Activated naive CD4-positive, alpha-beta T cell treated with anti-CD3 and anti-CD28 coated beads, Interleukin-2, amount 50 U/mL, for 72 hours (primary cell): Measurements from ENCODE around the gene SMTNL1. TPM values are rescaled to one million over a fixed set of nuclear protein-coding genes. Genes with fewer than 3 reads are reported as not detected.

ENCODE experiments used
- ATAC-seq, 2 donors: fragments of 150-1000 bp; cut with Tn5 transposase; 2 replicates each; pipeline ENCODE4 v1.10.0; 2021; ENCODE audit warnings: mild to moderate bottlenecking in 2 of 2, moderate library complexity in 2 of 2
- DNase-seq, 2 donors: peaks; one replicate each; pipeline ENCODE4 v3.0.0; 2021 to 2022; ENCODE audit warnings: low spot score in 2 of 2
- H3K27ac Mint-ChIP-seq, 2 donors: one replicate each; pipeline ENCODE4 v1.8.0; 2022; ENCODE audit warnings: mild to moderate bottlenecking in 2 of 2, mixed read lengths in 2 of 2
- H3K36me3 Mint-ChIP-seq, 2 donors: one replicate each; pipeline ENCODE4 v1.8.0; 2022; ENCODE audit warnings: mixed read lengths in 2 of 2
- H3K9me3 Mint-ChIP-seq, 2 donors: one replicate each; pipeline ENCODE4 v1.8.0; 2022; ENCODE audit warnings: mixed read lengths in 2 of 2
- total RNA-seq, 2 donors: library from RNA; stranded (reverse); gene quantifications; one replicate each; pipeline ENCODE4 v1.2.3, GENCODE V29; 2022

SMTNL1 gene
- total RNA-seq, 2 donors from 2014 or later, result not detected

- ATAC-seq (no peak), DNase-seq (no peak)
- no peak overlapping the region for H3K27ac Mint-ChIP-seq
- peaks cover 6 to 8% of the 10 kb centered on the region in 2 donors for H3K36me3 Mint-ChIP-seq
- H3K9me3 Mint-ChIP-seq, result no peaks in the 10 kb centered on the region
Measured at GRCh38 chr11:57502376-57502775, 35.0 kb upstream of the SMTNL1 start.

DNA sequence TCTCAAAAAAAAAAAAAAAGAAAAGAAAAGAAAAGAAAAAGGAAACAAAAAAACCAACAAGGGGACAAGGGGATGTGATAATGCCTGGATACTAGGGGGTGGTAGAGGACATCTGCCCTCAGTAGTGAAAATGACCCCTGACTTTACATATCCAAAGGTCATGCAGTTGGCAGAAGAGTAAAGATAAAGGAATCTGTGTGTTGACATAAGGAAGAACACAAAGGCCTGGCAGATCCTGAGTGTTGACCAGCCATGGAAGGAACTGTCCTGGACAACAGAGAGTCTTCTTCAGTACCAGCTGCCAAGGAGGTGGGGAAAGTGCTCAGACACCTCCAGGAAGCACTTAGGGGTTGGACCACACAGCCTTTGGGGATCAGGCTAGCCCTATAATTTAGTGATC is 34.5 kb upstream of the SMTNL1 start:
- H3K36me3 Mint-ChIP-seq, result peaks cover 6 to 8% of the 10 kb centered on the region in 2 donors
- DNase-seq (no peak), ATAC-seq (no peak)
- no peaks in the 10 kb centered on the region for H3K9me3 Mint-ChIP-seq
- no peak overlapping the region for H3K27ac Mint-ChIP-seq

DNA sequence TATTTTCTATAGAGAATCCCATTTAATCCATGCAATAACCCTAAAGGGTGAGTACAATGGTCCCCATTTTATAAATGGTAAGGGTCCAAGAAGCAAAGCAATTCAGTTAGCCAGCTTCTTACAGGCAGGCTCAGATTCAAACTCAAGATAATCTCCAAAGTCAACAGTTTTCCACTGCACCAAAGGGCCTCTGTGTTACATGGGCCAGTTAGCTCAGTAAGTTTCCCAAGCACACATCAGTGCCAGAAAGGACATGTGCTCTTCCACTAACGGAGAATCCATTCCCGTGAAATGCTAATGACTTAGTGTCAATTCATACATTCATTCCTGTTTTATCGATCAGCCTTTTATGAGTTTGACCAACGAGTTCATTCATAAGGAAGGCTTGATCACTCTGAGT is 32.9 kb upstream of the SMTNL1 start:
- ATAC-seq, result no peak
- H3K9me3 Mint-ChIP-seq, result no peaks in the 10 kb centered on the region

GRCh38 chr11:57506522-57506921 is 30.9 kb upstream of the SMTNL1 start:
- no peak for DNase-seq
- Mint-ChIP-seq H3K27ac (no peak overlapping the region), H3K36me3 (no peaks in the 10 kb centered on the region), H3K9me3 (no peaks in the 10 kb centered on the region)
- no peak for ATAC-seq

More for the DNA sequence above, 32.9 kb upstream of the SMTNL1 start:
- DNase-seq, result no peak
- Mint-ChIP-seq H3K36me3 (peaks cover 6 to 8% of the 10 kb centered on the region in 2 donors), H3K27ac (no peak overlapping the region)

DNA sequence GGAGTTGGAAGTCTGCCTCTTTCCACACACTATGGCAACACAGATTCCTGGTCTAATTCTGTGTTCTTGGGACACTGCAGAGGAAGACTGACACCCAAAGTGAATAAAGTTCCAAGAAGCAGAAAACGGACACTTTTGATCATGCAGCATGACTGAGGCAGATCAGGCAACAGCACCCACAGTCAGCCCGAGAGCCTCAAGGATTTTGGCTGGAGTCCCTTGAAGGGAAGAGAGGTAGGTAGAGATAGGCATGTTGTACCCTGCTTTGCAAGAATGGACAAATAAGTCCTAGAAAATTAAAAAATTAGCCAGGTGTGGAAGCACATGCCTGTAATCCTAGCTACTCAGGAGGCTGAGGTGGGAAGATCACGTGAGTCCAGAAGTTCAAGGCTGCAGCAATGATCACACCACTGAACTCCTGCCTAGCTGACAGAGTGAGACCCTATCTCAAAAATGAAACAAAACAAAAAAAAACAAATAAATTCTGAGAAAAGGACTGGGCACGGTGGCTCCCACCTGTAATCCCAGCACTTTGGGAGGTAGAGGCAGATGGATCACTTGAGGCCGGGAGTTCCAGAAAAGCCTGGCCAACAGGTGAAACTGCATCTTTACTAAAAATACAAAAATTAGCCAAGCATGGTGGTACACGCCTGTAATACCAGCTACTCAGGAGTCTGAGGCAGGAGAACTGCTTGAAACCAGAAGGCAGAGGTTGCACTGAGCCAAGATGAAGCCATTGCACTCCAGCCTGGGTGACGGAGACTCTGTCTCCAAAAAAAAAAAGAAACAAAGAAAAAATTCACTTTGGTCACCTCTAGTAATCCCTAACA is 28.8 kb upstream of the SMTNL1 start:
- no peak overlapping the region for H3K27ac Mint-ChIP-seq
- H3K9me3 Mint-ChIP-seq, result no peaks in the 10 kb centered on the region
- no peak for DNase-seq
- no peaks in the 10 kb centered on the region for H3K36me3 Mint-ChIP-seq
- no peak for ATAC-seq

DNA sequence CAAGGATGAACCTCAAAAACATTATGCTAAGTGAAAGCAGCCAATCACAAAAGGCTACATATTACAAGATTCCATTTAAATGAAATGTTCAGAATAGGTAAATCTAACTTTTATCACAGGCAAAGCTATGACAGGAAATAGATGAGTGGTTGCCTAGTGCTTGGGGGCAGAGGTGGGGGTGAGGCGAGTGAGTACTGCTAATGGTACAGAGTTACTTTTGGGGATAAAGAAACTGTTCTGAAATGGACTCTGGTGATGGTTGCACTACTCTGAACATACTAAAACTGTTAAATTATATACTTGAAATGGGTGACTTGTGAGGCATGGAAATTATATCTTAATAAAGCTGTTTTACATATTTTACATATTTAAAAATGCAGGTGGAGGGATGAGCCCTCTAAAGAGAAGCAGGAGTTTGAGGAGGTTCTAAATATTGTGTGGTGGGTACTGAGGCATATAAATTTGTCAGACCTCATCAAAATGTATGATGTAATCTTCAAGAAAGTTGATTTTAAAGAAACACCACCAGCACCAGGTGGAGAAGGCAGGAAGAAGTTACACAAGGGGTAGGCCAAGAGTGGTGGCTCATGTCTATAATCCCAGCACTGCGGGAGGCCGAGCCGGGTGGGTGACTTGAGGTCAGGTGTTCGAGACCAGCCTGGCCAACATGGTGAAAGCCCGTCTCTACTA is 25.5 kb upstream of the SMTNL1 start:
- no peak for DNase-seq
- Mint-ChIP-seq H3K27ac (no peak overlapping the region), H3K9me3 (no peaks in the 10 kb centered on the region), H3K36me3 (peaks cover 10% of the 10 kb centered on the region in 2 donors)
- ATAC-seq, result no peak

DNA sequence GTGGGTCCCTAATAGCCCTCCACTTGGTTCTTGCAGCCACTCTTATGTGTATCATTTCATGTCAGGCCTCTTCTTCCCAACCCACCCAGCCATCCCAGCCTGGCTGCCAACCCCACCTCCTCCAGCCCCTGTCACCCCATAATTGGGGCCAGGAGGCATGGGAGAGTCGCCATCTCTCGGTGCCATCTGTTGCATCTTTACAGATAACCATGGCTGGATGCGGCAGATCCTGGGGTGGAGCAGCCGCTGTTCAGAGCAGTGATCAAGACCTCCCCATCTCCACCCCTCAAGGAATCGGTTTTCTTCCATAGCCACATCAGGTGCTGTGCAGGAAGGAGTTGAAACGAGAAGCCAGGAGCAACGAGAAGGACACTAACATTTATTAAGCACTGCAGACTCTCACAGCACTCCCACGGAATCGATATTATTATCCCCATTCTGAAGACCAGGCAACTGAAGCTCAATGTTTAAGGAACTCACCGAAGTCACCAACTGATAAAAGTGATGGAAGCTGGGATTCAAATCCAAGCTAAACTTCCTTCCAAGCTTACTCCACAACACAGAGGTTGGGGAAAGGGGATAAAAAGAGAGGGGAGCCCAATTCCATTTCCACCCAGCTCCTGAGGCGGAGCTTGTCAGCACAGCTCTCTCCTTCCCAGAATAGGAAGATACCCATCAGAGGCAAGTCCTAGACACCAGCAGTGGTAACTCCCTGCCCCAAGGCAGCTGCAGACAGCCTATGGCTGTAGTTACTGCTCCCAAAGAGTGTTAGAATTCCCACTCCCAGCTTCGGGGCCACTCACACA is 24.5 kb upstream of the SMTNL1 start:
- no peaks in the 10 kb centered on the region for H3K9me3 Mint-ChIP-seq
- H3K36me3 Mint-ChIP-seq, result peaks cover 10% of the 10 kb centered on the region in 2 donors
- ATAC-seq (no peak), DNase-seq (no peak)
- H3K27ac Mint-ChIP-seq, result peak overlapping the region in 1 of 2 donors; percentile 23

GRCh38 chr11:57513452-57513795 is 24.0 kb upstream of the SMTNL1 start:
- no peak for DNase-seq
- H3K27ac Mint-ChIP-seq, result peak overlapping the region in 1 of 2 donors; percentile 23
- peaks cover 10% of the 10 kb centered on the region in 2 donors for H3K36me3 Mint-ChIP-seq
- ATAC-seq, result no peak
- no peaks in the 10 kb centered on the region for H3K9me3 Mint-ChIP-seq

DNA sequence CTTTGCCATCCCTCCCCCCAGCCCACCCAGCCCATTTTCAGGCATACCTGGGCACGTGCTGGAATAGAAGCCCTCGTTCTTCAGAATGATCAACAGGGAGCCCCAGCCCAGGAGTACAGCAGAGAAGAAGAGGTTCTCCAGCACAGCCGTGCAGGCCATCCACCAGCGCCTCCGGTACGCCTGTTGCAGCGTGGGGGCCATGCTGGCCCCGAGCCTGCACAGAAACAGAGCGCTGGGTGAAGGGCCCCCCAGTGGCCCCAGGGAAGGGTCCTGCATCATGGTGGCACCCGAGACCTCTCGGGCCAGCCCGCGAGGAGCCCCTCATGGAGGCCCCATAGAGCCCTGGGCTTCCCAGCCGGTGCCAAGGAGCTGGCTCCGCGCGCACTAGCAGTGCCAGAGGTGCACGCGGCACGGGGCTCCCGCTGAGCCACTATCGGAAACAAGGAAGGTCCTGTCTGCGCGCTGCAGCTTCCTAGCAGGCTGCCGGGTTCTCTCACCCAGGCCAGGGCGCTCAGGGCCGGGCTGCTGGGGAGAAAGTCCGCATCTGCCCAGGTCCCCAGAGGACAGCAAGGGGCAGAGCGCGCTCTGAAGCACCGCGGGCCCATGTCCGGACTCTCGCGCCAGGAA is 23.4 kb upstream of the SMTNL1 start:
- no peaks in the 10 kb centered on the region for H3K9me3 Mint-ChIP-seq
- peak overlapping the region; percentile 84 to 94 for H3K27ac Mint-ChIP-seq
- ATAC-seq, result peak; percentile 44 to 59
- DNase-seq, result peak; percentile 24 to 60
- peaks cover 10% of the 10 kb centered on the region in 2 donors for H3K36me3 Mint-ChIP-seq

DNA sequence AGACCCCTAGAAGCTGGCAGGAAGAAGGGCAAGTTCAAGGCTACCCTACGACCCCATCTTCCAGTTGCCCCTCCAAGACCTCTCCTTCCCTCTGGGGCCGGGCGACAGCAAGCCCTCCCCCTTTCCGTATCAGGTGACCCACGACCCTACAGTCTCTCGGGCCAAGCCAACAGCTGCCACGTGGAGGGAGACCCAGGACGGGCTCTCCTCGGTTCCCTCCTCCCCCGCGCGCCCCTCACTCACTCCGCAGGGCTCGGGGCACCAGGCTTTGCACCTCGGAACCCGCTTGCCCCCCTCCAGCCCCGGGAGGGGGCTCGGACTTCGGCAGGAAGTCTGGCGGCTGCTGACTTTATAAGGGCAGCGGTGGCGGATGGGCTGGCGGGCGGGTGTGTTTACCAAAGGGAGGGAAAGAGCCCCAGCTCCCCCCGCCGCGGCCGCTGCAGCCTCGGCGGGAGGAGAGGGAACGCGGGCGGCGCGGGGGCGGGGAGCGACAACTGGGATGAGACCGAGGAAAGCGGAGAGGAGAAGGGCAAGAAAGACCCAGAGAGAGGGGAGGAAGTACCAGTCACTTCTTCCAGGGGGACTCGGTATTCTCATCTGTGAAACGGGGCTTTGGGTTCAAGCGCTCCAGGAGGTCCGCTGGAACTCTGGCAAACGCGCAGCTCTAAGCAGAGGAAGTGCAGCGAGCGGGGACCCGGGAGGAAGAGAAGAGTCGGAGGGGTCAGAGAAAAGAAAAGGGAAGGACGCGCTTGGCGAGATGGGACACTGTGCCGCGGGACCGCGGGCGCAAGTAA is 22.7 kb upstream of the SMTNL1 start:
- no peaks in the 10 kb centered on the region for H3K9me3 Mint-ChIP-seq
- H3K36me3 Mint-ChIP-seq, result peaks cover 10% of the 10 kb centered on the region in 2 donors
- DNase-seq (peak; percentile 53 to 70), ATAC-seq (peak; percentile 62 to 66)
- peak overlapping the region; percentile 84 to 94 for H3K27ac Mint-ChIP-seq

- no peaks in the 10 kb centered on the region for H3K9me3 Mint-ChIP-seq
- ATAC-seq (peak; percentile 59 to 64), DNase-seq (peak; percentile 36 to 61)
- H3K27ac Mint-ChIP-seq, result peak within 1 kb of the TSS; percentile 84 to 94
- H3K36me3 Mint-ChIP-seq, result peaks cover 10% of the 10 kb centered on the region in 2 donors
Measured at GRCh38 chr11:57515332-57516060, 21.9 kb upstream of the SMTNL1 start, which contains the start of gene SLC43A1. Gene SLC43A1, minus strand, starts transcription at chr11:57515702. Its CDS starts 1,591 bp downstream, at chr11:57514111.

DNA sequence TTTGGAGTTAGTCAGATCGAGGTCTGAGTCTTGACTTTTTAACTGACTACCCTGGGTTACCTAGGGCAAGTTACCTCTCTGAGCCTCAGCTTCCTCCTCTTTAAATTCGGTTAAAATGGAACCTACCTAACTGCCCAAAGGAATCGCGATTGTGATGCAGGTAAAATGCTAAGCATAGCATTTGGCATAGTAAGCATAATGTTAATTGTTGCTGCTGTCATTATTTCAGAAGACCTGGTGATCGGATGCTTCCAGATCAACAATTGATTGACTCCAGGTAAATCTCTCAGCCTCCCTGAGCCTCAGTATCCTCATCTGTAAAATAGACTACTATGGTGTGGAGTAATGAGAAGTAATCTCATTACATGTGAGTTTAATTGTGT is 21.3 kb upstream of the SMTNL1 start:
- Mint-ChIP-seq H3K9me3 (no peaks in the 10 kb centered on the region), H3K36me3 (peaks cover 10% of the 10 kb centered on the region in 2 donors), H3K27ac (peak overlapping the region; percentile 82 to 84)
- DNase-seq, result no peak
- no peak for ATAC-seq

DNA sequence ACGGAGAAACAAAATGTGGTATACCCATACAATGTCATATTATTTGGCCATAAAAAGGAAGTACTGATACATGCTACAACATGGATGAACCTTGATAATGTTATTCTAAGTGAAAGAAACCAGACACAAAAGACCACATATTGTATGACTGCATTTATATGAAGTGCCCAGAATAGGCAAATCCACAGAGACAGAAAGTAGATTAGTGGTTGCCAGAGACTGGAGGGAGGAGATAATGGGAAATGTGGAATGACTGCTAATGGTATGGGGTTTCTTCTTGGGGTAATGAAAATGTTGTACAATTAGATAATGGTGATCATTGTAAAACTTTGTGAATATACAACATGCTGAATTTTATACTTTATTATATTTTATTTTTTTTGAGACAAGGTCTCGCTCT is 16.3 kb upstream of the SMTNL1 start:
- DNase-seq (no peak), ATAC-seq (no peak)
- Mint-ChIP-seq H3K27ac (no peak overlapping the region), H3K9me3 (no peaks in the 10 kb centered on the region), H3K36me3 (peaks cover 0 to 7% of the 10 kb centered on the region in 2 donors)

GRCh38 chr11:57523419-57523818 is 14.0 kb upstream of the SMTNL1 start:
- Mint-ChIP-seq H3K27ac (no peak overlapping the region), H3K9me3 (no peaks in the 10 kb centered on the region), H3K36me3 (peaks cover 4 to 7% of the 10 kb centered on the region in 2 donors)
- ATAC-seq (no peak), DNase-seq (no peak)

- H3K27ac Mint-ChIP-seq, result peak overlapping the region in 1 of 2 donors; percentile 66
Measured at GRCh38 chr11:57527056-57527631, 10.3 kb upstream of the SMTNL1 start.

More at GRCh38 chr11:57527056-57527631, 10.3 kb upstream of the SMTNL1 start:
- Mint-ChIP-seq H3K36me3 (peaks cover 21 to 22% of the 10 kb centered on the region in 2 donors), H3K9me3 (no peaks in the 10 kb centered on the region)
- peak in 1 of 2 donors; percentile 83 for DNase-seq
- ATAC-seq, result no peak
